Tibial nerve (tissue), 4 donors: ENCODE data around the gene BIRC2. TPM values are rescaled to one million over a fixed set of nuclear protein-coding genes. Genes with fewer than 3 reads are reported as not detected.
A peak's percentile ranks its signal among the peaks of the same experiment; 100 is the strongest.

Experiments
- DNase-seq, 2 donors: peaks; one replicate each; pipeline ENCODE4 v3.0.0-alpha.2; 2019; ENCODE audit warnings: low spot score in 2 of 2
- H3K27ac ChIP-seq, 4 donors: fragments of 200-600 bp; sonication (generic) in 3 of 4; one replicate each; pipeline ENCODE4 v1.5.1; 2017 to 2019; ENCODE audit warnings: mild to moderate bottlenecking in 1 of 4
- H3K27me3 ChIP-seq, 2 donors: fragments of 200-600 bp; sonication (generic) in 1 of 2; one replicate each; pipeline versions ENCODE4 v1.5.1 to v1.6.0; 2017 to 2019
- H3K36me3 ChIP-seq, 3 donors: fragments of 200-600 bp; sonication (generic); one replicate each; pipeline ENCODE4 v1.5.1; 2018 to 2019
- H3K4me1 ChIP-seq, 4 donors: fragments of 200-600 bp; sonication (generic) in 3 of 4; one replicate each; pipeline ENCODE4 v1.5.1; 2017 to 2019
- H3K4me3 ChIP-seq, 4 donors: fragments of 200-600 bp; sonication (generic) in 3 of 4; one replicate each; pipeline ENCODE4 v1.5.1; 2017 to 2019; ENCODE audit warnings: mild to moderate bottlenecking in 1 of 4, moderate library complexity in 1 of 4
- H3K9me3 ChIP-seq, 4 donors: fragments of 200-600 bp; sonication (generic) in 3 of 4; one replicate each; pipeline ENCODE4 v1.5.1; 2017 to 2019
- CTCF ChIP-seq, 5 experiments: fragments of 200-600 bp in 3 of 5; fragments of 450-650 bp in 2 of 5; sonication (generic) in 3 of 5; IDR thresholded peaks; one replicate each; pipeline ENCODE4 v1.5.1; 2016 to 2019; ENCODE audit warnings: antibody characterized with exemption in 5 of 5, mild to moderate bottlenecking in 3 of 5, moderate library complexity in 2 of 5
- EP300 ChIP-seq, 2 donors: sonication (generic); formaldehyde crosslinking; IDR thresholded peaks; one replicate each; pipeline ENCODE4 v1.6.1; 2017; ENCODE audit warnings: antibody characterized with exemption in 2 of 2, mild to moderate bottlenecking in 1 of 2
- POLR2A ChIP-seq, 2 donors: fragments of 450-650 bp; IDR thresholded peaks; one replicate each; pipeline ENCODE4 v1.6.1; 2017; ENCODE audit warnings: antibody characterized with exemption in 2 of 2, mild to moderate bottlenecking in 2 of 2, moderate library complexity in 2 of 2
- WGBS, 2 donors: methylation state at CpG; one replicate each; pipeline ENCODE4 v1.1.5; 2018; 5-methylcytosine and 5-hydroxymethylcytosine counted together
- total RNA-seq, 4 donors: library from RNA; depleted of rRNA; stranded (reverse); fragments of >200 nt; gene quantifications; one replicate each; pipeline ENCODE4 v1.1.0, GENCODE V29; 2016

The BIRC2 gene
- total RNA-seq, 4 donors from 2014 or later = 39.0 to 74.5 (median 51.4) TPM

DNA sequence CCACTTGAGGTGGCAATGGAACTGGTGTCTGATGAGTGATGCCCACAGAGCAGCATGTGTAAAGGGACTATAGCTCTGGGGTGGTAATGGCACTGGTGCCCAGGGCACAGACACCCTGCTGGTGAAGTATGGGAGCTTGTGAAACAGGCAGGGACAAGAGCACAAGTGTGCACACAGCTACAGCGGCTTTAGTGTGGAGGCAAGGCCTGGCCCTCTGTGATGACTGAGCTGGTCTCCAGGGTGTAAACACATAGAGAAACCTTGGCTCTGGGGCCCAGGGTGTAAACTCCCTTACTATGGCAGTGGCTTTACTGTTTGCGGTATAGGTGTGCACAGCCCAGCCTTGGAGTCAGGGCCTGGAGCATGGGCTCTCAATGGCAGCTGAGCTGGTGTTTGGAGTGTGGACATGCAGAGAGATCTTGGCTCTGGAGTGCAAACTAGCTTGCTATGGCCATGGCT, 46.3 kb downstream of the BIRC2 start:
- DNase-seq = no peak
- H3K36me3 ChIP-seq = peaks cover 0 to 73% (median 0%) of the 10 kb centered on the region in 3 donors
- H3K4me3 ChIP-seq = no peak overlapping the region
- H3K9me3 ChIP-seq = no peaks in the 10 kb centered on the region
- TF ChIP-seq EP300 (IDR thresholded peaks at IDR 0.05) = no peak
- no peak for TF ChIP-seq POLR2A (IDR thresholded peaks at IDR 0.05)
- no peak for TF ChIP-seq CTCF (IDR thresholded peaks at IDR 0.05)
- 98 to 100% methylated on average over 2 of the region's 2 CpGs for WGBS, 2 donors
- H3K27ac ChIP-seq = no peak overlapping the region
- H3K4me1 ChIP-seq = peaks cover 0 to 12% (median 1%) of the 10 kb centered on the region in 4 donors
- no peaks in the 10 kb centered on the region for H3K27me3 ChIP-seq

DNA sequence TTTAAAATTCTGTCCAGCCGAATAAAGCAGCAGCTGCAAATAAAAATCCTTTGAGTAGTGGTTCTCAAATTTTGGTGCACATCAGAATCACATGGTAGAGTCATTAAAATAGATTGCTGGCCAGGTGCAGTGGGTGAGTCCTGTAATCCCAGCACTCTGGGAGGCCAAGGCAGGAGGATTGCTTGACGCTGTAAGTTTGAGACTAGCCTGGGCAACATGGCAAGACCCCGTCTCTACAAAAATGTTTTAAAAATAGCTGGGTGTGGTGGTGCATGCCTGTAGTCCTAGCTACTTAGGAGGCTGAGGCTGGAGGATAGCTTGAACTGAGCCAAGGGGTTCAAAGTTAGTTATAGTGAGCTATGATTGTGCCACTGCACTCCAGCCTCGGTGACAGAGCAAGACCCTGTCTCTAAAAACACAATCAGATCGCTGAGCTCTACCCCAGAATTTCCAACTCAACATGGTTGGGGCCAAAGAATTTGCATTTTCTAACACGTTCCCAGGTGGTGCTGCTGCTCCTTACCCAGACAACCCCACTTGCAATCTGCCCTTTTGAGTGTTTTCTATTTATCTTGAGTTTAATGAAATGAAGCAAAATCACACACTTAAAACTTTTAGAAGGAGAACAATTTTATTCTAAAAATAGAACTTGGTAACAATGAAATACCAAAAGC, 48.8 kb downstream of the BIRC2 start:
- Histone ChIP-seq H3K4me1 (peaks cover 0 to 5% (median under 1%) of the 10 kb centered on the region in 4 donors), H3K36me3 (peaks cover 0 to 77% (median 0%) of the 10 kb centered on the region in 3 donors), H3K27ac (no peak overlapping the region), H3K4me3 (no peak overlapping the region), H3K27me3 (no peaks in the 10 kb centered on the region), H3K9me3 (no peaks in the 10 kb centered on the region)
- no peak for TF ChIP-seq POLR2A (IDR thresholded peaks at IDR 0.05)
- 88 to 90% methylated on average over 6 of the region's 6 CpGs for WGBS, 2 donors
- DNase-seq = no peak

DNA sequence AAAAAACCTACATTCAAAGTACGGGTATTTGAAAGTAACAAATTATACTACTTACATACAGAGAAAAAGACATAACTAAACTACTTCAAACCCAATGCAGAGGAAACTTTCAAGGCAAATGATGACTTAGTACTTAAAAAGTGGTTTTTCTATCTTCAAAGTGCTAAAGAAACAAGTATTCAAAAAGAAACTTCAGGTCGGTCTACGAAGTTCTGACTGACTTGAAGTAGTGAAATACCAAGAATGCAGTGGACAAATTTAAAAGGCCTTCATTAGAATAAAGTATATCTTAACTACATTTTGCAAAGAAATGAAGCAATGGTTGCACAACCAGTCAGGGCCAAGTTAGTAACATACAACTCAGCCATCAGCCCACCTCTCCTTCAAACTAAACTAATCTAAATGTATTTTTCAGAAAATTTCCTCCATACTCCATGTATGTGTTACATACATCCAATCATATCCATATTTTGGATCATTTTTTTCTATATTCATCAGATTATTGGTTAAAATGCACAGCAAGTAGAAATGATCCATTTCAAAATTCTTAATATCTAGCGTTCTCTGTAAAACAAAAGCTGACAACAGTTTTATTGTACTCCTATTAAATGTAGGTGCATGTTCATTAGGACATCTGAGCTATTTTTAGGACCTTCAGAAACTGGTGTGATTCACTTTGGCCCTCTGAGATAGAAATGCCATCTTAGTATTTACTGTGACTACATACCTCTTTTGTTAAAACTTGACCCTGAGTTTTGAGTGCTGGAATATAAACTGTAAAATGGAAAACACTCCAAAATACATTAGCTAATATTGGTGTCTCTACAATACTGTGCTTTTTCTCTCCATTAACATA, 49.9 kb downstream of the BIRC2 start:
- no peaks in the 10 kb centered on the region for H3K4me1 ChIP-seq
- no peak for DNase-seq
- H3K9me3 ChIP-seq = no peaks in the 10 kb centered on the region
- no peak overlapping the region for H3K4me3 ChIP-seq
- TF ChIP-seq POLR2A (IDR thresholded peaks at IDR 0.05) (no peak), EP300 (IDR thresholded peaks at IDR 0.05) (no peak)
- peaks cover 0 to 77% (median 0%) of the 10 kb centered on the region in 3 donors for H3K36me3 ChIP-seq
- H3K27ac ChIP-seq = peak overlapping the region in 1 of 4 donors; percentile 14
- WGBS, 2 donors = 82 to 86% methylated on average over 4 of the region's 4 CpGs
- no peaks in the 10 kb centered on the region for H3K27me3 ChIP-seq

- no peak for DNase-seq
- Histone ChIP-seq H3K27ac (no peak overlapping the region), H3K36me3 (peaks cover 0 to 72% (median 0%) of the 10 kb centered on the region in 3 donors), H3K4me1 (no peaks in the 10 kb centered on the region), H3K27me3 (no peaks in the 10 kb centered on the region), H3K4me3 (no peak overlapping the region), H3K9me3 (no peaks in the 10 kb centered on the region)
- TF ChIP-seq EP300 (IDR thresholded peaks at IDR 0.05) = no peak
- no peak for TF ChIP-seq CTCF (IDR thresholded peaks at IDR 0.05)
- no peak for TF ChIP-seq POLR2A (IDR thresholded peaks at IDR 0.05)
- WGBS, 2 donors = 69 to 80% methylated on average over 2 of the region's 2 CpGs
Measured at GRCh38 chr11:102398297-102398696, 51.3 kb downstream of the BIRC2 start.

GRCh38 chr11:102399189-102399588, 52.2 kb downstream of the BIRC2 start:
- WGBS, 2 donors = 100% methylated on average over 2 of the region's 2 CpGs
- Histone ChIP-seq H3K9me3 (no peaks in the 10 kb centered on the region), H3K4me3 (no peak overlapping the region), H3K4me1 (peaks cover 0 to 4% (median 0%) of the 10 kb centered on the region in 4 donors), H3K36me3 (peaks cover 0 to 70% (median 0%) of the 10 kb centered on the region in 3 donors), H3K27me3 (no peaks in the 10 kb centered on the region), H3K27ac (no peak overlapping the region)
- no peak for DNase-seq
- TF ChIP-seq EP300 (IDR thresholded peaks at IDR 0.05) (no peak), CTCF (IDR thresholded peaks at IDR 0.05) (no peak), POLR2A (IDR thresholded peaks at IDR 0.05) (no peak)

GRCh38 chr11:102400603-102401002, 53.6 kb downstream of the BIRC2 start:
- no peak overlapping the region for H3K4me3 ChIP-seq
- WGBS, 2 donors = 84 to 85% methylated on average over 5 of the region's 5 CpGs
- no peak for TF ChIP-seq EP300 (IDR thresholded peaks at IDR 0.05)
- H3K36me3 ChIP-seq = peaks cover 0 to 65% (median 0%) of the 10 kb centered on the region in 3 donors
- no peaks in the 10 kb centered on the region for H3K27me3 ChIP-seq
- no peak overlapping the region for H3K27ac ChIP-seq
- peaks cover 0 to 4% (median 0%) of the 10 kb centered on the region in 4 donors for H3K4me1 ChIP-seq
- H3K9me3 ChIP-seq = no peaks in the 10 kb centered on the region
- DNase-seq = no peak
